ENCODE results near the gene CDH18.

- TF ChIP-seq EZH2 (IDR thresholded peaks at IDR 0.05; ENCODE audit: insufficient read depth, poor library complexity, severe bottlenecking): no peak
- TF ChIP-seq EZH2phosphoT487 (IDR thresholded peaks at IDR 0.05; ENCODE audit: insufficient read depth, low read depth): no peak
Measured at GRCh38 chr5:19619571-19619970, 368.4 kb downstream of the CDH18 start.

Measured in GM23248 (cell line).